NCI-H1694 treated with DMSO at 0.1 percent for 48 hours (cell line): ENCODE measurements around the gene CYFIP2.

Source experiments
- DNase-seq: peaks from one replicate; lab custom pipeline; 2025; lab: John Stamatoyannopoulos, UW

CYFIP2 gene

DNA sequence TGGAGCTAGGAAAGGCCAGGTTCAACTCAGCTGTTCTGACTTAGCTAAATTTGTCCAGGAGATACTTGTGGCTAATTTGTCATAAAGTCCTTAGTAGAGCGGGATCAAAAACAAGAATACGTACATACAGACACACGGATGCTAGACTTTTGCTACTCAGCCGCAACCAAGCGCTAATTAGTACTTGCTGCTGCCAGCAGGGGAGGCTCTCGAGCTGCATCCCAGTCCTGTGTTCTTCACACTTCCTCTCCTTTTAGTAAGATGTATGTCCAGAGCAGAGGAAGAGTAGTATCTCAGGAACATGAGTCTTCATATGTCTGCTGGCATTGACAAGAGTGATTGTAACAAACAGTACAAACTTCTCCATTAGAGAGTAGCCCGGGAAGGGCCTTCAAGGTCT lies 58.3 kb downstream of the CYFIP2 start:
- DNase-seq, result no peak

DNA sequence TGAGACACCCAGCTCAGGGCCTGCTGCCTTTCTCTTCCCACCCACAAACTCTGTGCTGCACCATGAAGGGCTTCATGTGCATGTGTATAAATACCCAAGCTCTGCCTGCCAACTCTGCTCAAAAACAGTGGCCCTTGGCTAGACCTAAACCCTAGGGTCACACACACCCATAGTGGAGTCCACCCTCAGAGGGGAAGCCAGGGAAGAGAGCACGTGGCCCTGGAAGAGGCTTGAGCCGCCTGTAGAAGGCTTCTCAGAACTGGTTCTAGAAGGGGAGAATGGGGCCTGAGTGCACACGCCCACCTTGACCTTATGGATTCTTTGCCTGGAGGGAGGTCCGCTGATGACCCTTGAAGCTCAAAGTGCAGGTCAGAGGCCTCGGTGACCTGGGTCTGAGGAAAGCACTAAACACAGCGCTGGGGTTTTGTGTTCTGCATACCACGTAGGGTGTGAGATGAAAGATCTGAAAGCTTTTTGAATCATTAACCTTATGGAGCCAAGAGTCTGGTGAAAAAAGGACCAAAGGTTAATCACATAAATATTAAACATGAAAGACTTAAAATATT lies 60.6 kb downstream of the CYFIP2 start:
- no peak for DNase-seq

DNA sequence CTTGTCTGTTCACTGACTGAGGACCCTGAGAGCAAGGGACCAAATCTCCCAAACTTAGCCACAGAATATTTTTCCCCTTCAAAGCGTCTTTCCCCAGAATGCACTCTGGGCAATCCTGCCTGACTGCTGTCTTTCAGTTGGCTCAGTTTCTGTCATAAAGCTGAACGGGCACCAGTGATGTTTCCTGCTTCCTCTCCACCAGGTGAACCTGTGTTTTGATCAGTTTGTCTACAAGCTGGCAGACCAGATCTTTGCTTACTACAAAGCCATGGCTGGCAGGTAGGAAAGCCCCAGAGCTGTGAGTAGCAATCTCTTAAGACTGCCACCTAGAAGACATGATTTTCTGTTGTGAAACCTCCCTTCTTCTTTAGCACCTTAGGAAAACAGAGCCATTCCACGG lies 61.8 kb downstream of the CYFIP2 start:
- DNase-seq, result no peak

DNA sequence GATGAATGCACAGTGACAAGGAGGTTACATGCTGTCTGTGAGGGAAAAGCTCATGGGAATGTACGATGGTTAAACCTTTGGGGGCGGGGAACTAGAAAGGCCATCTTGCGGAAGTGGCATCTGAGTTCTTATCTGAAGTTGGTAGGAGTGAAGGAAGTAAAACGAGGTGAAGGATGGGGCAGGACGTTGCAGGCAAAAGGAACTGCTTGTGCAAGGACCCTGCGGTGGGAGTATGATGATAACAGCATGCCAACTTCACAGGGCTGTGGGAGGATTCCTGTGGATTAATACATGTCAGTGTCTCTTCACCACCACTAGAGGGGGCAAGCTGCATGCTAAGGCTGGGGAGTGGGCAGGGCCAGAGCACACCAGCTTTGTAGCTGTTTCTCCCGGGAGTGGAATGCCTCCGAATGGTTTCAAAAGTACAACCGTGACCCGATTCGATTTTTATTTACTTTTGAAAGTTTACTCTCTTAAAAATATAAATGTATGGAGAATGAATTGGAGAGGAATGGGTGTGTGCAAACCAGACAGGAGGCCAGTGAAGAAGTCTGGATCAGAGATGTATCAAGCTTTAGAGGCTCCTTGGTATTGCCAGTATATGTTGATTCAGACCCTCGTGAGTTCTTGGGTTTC lies 62.5 kb downstream of the CYFIP2 start:
- DNase-seq, result peak; percentile 65

DNA sequence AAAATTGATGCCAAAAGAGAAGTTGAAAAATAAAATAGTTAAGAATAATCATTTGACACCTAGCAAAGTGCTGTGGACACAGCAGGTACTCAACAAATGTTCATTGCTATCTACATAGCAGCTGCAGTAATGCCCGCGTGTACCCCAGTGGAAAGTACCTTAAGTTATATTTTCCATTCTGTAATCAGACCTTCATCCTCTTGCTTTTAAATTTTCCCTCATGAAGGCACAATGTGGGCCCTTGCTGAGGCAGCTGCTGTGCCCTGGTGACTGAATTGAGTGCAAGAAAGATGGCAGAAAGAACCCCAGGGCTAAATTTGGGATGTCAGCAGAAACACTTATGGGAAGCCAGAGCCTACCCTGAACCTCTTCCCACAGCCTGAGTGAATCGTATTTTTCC lies 65.9 kb downstream of the CYFIP2 start:
- DNase-seq, result no peak

DNA sequence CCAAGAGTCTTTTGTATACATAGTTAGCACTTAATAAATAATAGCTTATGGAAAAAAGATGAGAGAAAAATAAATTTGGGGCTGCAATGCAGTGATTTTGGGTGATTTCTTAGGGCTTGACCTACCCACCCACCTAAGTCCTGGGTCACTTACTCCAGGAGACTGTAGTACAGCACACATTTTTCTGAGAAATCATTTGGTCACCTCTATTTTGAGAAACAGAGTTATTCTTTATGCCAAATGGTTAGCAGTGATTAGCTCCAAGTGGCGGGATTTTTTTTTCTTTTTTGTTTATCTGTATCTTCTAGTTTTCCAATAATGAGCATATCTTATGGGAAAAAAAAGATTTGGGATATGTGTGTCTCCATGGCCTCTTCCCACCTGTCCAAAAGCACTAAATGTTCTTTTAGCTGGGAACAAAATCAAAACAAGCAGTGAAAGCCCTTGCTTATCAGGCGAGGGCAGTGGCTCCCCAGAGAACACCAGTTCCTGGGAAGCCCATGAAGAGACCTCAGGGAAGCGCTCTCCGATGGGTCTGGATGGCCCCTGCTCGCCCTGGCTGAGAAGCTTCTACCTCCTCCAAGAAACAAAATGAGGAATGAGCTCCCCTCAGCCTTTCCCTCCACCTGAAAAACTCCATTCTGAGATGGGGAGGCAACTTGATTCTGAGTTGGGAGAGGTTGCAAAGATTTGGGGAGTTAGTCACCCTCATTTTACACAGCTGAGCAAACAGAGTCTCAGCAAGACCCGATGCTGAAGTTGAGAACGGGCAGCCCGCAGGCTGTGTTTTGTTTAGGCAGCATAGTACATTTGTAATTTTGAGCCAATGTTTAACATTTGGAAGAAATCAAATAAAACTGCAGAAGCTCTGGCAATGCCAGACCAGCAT lies 69.9 kb downstream of the CYFIP2 start:
- DNase-seq, result no peak

DNA sequence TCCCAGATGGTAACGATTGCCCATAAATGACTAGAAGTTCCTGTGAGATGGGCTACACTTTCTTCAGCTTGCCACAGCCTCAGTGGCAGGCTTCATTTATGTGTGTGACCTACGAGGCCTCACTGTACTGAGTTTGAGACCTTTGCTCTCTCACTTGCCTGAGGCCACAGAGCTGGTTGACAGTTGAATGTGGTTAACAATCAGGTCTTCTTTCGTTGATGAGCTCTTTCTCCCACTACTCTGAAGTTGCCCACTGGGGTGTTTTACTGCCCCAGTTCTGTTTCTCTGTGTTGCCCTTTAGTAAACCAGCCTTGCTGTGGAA lies 70.5 kb downstream of the CYFIP2 start:
- DNase-seq, result no peak

DNA sequence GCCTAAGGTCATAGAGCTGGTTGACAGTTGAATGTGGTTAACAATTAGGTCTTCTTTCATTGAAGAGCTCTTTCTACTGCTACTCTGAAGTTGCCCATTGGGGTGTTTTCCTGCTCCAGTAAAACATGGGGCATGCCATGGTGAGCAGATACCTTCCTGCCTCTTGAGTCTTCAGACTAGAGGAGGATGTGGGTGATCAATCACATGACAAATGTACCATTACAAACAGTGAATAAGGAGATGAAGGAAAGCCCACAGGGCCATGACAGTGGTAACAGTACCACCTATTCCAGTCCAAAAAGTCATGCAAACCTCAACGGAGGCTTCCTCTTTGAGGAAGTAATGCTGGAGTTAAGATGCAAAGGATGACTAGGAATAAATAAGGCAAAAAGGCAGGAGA lies 73.5 kb downstream of the CYFIP2 start:
- no peak for DNase-seq

DNA sequence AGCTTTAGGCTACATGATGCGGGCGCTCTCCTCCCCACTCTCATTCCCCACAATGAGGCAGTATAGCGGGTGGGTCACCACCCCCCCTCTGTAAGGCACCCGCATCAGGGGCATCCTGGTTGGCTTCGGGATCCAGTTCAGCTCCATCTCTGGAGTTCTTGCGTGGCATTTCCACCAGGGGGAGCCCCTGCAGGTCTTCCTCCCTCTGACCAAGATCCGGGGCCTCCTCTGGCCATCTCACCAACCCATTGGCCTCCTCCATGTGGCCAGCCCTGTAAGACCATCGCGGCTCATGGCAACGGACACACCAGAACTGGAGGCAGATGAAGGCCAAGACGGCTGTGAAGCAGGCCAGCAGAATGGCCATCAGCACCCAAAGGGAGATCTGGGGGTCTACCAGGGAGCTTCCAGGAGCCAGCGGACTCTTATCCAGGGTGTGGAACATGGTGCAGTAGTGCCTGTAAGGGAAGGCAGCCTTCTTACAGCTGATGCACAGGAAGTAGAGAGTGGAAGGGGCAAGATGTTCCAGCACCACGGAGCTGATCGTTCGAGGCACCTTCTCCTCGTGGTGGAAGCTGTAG lies 77.0 kb downstream of the CYFIP2 start:
- DNase-seq, result no peak

DNA sequence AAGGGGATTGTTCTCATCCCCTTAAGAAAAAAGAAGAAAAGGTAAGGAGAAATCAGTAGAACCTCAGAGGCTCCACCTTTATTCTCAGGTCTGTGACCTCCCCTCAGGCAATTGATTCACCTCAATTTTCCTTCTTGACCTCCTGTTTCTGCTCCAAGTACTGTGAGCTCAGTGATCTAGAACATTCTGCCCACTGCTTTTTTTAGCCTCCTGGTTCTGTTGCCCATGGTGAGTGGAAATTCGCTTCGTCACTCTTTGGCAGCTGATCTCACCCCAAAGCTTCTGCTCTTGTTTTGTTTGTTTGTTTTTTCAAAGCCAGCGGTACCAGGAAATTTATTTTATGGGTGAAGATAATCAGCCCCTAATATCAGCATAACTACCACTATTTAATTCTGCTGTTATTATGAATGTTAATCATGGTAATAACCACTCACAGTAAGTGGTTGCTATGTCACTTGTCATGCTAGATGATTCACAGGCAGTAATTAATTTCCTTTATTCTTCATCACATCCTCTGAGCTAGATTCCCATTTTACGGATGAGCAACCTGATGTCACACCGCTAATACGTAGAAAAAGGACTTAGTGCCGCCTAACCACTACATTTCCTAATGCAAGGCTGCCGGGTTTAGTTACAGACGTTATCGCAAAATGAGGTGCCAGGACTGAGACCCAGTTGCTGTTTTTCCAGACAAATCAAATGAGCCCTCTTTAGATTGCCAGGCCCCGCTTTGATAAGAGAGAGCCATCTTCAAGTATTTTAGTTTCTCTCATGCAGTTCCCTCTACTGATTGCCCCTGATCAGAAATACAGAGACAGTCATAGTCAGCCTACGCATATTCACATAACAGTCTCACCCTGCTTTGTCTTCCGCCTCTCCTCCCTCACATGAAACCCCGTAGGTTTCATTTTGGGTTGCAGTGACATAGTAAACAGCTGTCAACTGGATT lies 78.2 kb downstream of the CYFIP2 start:
- DNase-seq, result no peak

DNA sequence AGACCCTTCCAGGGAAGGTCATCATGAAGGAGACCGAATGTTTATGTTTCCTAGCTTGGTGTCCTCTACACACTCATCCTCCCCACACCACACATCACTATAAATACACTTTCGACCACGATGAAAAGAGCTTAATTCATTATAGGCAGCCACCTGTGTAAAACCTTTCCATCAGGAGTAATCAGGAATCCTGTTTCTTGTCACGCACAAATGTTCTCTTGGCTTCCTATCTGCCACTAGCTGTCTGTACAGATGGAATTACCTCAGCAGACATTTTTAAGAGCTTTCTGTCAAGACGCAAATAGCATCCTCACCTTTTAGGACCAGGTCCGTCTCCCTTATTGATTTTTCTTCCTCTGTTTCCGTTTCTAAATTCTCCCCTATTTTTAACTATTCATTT lies 79.1 kb downstream of the CYFIP2 start:
- DNase-seq, result no peak

DNA sequence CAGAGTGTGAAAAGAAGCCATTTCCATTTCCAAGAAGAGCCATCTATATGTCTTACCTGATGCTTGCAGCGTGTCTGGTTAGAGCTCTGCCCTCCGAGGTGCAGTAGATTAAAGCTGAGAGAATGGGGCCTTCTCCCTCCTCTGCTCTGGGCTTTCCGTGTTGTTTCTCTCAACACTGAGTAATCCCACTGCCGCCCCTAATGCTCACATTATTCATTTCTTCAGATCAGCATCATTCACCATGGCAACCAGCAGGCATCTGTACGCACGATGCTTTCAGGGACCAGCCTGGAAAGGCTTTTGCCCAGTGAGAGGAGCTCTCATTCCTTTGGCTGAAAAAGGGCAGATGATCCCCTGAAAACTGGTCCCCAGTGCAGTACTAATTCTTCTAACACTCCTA lies 79.6 kb downstream of the CYFIP2 start:
- no peak for DNase-seq

DNA sequence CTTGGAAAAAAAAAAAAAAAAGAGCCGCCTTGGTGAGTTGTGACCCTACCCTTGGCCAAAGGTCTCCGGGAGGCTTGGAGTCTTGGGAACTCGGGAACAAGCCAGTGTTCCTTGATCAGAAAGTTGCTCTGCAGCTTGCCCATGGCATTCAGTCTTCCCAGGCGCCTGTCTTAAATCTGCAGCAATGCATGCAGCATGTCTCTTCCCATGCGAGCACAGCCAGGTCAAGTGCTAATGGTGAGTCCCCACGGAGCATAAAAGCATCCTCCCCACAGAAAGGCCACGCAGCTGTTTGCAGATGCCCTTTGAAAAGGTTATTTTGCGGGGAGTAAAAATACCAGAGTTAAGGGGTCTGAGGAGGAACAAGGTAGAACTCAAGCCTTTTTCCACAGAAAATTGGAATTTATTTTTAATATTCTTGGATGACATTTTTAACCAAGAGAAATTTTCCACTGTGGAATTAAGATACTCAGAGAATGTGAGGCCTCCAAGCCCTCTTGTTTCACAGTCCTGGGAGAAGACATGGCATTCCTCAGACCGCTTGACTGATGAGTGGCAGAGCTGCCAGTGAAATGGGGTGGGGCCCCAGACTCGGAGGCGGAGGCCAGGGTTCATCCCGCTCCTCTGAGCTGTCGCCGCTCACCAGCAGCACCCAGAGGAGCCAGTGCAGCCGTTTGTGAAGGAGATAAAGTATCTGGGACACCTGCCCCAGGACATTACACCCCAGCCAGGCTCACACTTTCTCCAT lies 81.6 kb downstream of the CYFIP2 start:
- no peak for DNase-seq

DNA sequence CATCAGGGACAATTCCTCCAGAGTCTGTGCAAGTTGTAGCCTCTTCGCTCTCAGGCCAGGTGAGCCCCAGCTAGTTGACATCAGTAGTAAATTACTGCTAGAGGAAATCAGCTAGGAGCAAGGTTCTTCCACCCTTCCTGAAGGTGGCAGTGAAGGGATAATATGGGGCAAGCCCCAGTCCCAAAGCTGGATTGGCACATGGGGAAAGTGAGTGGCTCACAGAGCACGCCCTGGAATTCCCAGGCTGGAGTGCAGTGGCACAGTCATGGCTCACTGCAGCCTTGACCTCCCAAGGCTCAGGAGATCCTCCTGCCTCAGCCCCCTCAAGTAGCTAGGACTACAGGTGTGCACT lies 82.1 kb downstream of the CYFIP2 start:
- DNase-seq, result no peak

DNA sequence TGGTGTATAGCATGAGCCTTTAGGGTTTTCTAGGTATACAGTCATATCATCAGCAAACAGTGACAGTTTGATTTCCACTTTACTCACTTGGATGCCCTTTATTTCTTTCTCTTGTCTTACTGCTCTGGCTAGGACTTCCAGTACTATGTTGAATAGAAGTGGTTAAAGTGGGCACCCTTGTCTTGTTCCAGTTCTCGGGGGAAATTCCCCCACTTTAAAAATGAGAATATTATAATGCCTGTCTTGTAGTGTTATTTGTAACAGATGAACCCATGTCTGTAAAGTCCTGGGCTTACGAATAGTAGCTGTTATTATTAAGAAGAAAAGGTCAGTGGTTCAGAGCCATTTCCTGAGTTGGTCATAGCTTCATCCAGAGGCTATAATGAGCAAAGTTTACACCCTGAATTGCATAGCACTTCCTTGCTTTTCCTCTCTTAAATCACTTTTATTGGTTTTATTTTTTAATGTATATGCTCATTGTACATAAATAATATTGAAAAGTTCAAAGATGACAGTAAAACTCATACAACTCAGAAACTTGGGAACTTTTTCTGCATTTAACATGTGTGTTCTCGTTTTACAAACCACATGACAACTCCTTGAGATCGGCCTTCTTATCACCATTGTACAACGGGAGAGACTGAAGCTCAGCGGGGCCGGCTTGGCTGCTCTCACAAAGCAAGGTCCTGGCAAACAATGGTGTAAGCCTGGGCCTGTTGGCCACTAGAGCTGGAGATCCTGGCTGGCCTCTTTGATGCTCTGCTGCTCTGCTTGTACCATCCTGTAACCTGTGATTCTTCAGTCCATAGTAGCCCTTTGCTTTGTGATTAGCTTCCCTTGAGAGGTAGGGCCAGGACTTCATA lies 85.2 kb downstream of the CYFIP2 start:
- DNase-seq, result no peak

DNA sequence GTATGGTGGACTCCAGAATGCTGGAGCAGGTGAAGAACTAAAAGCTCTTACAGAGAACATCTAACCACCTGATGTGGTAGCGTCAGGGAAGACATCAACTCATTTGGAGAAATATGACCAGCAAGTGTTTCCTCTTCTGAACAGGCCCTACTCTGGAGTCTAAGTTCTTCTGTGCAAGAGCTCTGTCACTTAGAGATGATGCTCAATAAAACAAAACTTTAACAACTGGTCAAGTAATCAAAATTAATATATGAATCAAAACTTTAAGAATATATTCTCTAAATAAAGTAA lies 85.8 kb downstream of the CYFIP2 start:
- DNase-seq, result no peak

DNA sequence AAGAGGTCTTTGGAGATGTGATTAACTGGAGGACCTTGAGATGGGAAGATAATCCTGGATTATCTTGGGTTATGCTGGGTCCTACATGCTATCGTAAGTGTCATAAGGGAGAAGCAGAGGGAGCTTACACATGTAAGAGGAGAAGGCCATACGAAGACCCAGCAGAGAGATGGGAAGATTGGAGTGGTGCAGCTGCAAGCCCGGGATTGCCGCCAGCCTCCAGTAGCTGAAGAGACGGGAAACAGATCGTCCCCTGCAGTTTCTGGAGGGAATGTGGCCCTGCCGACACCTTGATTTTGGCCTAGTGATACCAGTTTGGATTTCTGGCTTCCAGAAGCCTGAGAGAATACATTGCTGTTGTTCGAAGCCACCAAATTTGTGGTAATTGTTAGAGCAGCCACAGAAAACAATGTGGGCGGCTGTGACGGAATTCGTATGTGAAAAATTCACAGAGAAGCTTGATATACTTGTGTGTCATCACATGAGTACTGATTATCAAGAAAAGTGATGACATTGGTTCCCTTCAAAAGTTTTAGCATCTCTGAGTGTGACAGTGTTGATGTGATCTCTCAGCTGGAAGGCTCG lies 86.9 kb downstream of the CYFIP2 start:
- DNase-seq, result no peak

DNA sequence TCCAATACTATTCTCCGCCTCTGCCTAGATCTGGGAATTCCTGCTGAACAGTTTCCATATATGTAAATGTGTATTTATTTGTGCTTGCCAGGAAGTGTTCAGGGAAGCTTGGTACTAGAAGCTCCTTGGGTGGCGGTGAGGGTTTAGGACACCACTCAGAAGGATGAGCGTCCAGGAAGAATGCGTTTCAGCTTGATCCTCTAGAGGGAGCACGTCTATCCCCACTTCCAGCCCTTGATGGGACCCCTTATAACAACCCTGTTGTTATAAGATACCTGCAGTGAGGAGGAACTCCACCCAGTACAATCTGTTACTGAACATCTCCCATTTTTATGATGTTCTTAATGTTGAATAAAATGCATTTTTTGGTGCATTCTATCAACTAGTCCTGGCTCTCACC lies 88.9 kb downstream of the CYFIP2 start:
- DNase-seq, result no peak

DNA sequence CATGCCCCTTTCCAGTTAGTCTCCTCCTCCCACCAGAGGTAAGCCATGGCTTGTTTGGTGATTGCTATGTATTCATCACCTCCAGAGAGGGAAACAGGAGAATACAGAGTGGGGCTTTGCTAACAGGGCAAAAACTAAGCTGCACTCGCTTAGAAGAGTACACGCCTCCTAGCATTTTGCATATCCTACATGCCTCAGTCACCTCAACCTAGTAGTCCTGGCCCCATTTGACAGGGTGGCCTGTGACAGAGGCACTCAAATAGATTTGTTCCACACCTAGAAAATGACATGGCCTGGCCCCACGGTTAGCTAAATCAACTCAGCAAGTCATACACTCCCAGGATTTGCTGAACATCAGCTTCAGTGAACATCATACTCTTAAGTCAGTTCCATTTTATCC lies 90.7 kb downstream of the CYFIP2 start:
- no peak for DNase-seq

DNA sequence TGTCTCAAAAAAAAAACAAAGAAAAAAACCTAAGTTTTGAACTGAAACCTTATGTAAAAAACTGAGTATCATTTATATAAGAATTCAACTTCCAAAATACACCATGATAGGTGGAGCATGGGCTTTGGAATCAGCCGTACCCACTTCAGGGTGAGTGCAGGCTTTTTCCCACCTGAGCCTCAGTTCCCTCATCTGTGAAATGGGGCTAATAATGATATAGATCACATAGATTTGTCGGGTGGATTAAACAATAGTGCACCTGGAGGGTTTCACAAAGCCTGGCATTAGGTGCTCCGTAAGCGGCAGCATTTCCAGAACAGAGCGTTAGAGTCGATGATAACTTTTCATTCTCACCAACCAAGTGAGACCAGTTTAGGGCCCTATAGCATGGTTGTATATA lies 91.9 kb downstream of the CYFIP2 start:
- DNase-seq, result no peak
